Fibroblast of skin of right quadriceps (primary cell): Measurements from ENCODE around the gene FBXL14.

Source experiments
- DNase-seq: peaks from one replicate; pipeline ENCODE4 v3.0.0-alpha.2; 2013

The FBXL14 gene

GRCh38 chr12:1593174-1594005 lies 991 bp downstream of the FBXL14 start:
- DNase-seq = no peak

GRCh38 chr12:1592444-1593173 lies 1.8 kb downstream of the FBXL14 start:
- DNase-seq = peak; percentile 73

- no peak for DNase-seq
These were observed 2.8 kb downstream of the FBXL14 start for GRCh38 chr12:1591543-1591942.

- no peak for DNase-seq
These were observed 3.3 kb downstream of the FBXL14 start for GRCh38 chr12:1591034-1591433.

GRCh38 chr12:1590221-1590979 lies 4.0 kb downstream of the FBXL14 start:
- DNase-seq = peak; percentile 44

- no peak for DNase-seq
These were observed 5.8 kb downstream of the FBXL14 start for GRCh38 chr12:1588575-1588947.

GRCh38 chr12:1587927-1588574 lies 6.3 kb downstream of the FBXL14 start:
- DNase-seq = no peak

GRCh38 chr12:1584326-1584725 lies 10.1 kb downstream of the FBXL14 start:
- DNase-seq = no peak

- DNase-seq = peak; percentile 87
These were observed 10.8 kb downstream of the FBXL14 start for GRCh38 chr12:1583421-1584078.

GRCh38 chr12:1582709-1583050 lies 11.7 kb downstream of the FBXL14 start:
- no peak for DNase-seq

GRCh38 chr12:1581973-1582708 lies 12.2 kb downstream of the FBXL14 start:
- peak; percentile 67 for DNase-seq

GRCh38 chr12:1580526-1580925 lies 13.9 kb downstream of the FBXL14 start:
- DNase-seq = no peak

- peak; percentile 84 for DNase-seq
These were observed 14.5 kb downstream of the FBXL14 start for GRCh38 chr12:1579651-1580435.

GRCh38 chr12:1576410-1577241 lies 17.8 kb downstream of the FBXL14 start:
- peak; percentile 91 for DNase-seq

- DNase-seq = peak; percentile 68
These were observed 18.7 kb downstream of the FBXL14 start for GRCh38 chr12:1575408-1576401.

GRCh38 chr12:1574865-1575259 lies 19.5 kb downstream of the FBXL14 start:
- DNase-seq = no peak

GRCh38 chr12:1573960-1574864 lies 20.2 kb downstream of the FBXL14 start:
- DNase-seq = no peak

GRCh38 chr12:1572731-1573130 lies 21.6 kb downstream of the FBXL14 start:
- no peak for DNase-seq
